ENCODE results near the gene VIL1. TPM values are rescaled to one million over a fixed set of nuclear protein-coding genes. Genes with fewer than 3 reads are reported as not detected.

Gene VIL1
- total and polyA plus RNA-seq, 2 of the 8 experiments (the other 6 are each of a cell fraction or from before 2014, with no cell fraction given), result 6.2 to 7.0 TPM

- Histone ChIP-seq H3K9ac (replicated peaks in 1 of 4; ENCODE audit: extremely low read depth in 1 of 4, low read depth in 3 of 4, low read length in 3 of 4) (peak overlapping the region in 3 of 4 experiments; percentile 36 to 85 (median 48); a peak in 6 of 7 replicates), H3K27ac (ENCODE audit: low read depth, low read length) (no peak overlapping the region; the same call in 1 of the 2 replicates), H3K79me2 (ENCODE audit: control insufficient read depth in 1 of 2, insufficient read depth in 2 of 2, low read length in 2 of 2) (no peaks in the 10 kb centered on the region), H3K56ac (replicated peaks; ENCODE audit: insufficient read length, low read depth, low read length) (peak overlapping the region; percentile 92), H3K4ac (replicated peaks; ENCODE audit: insufficient read length, low read depth, low read length) (peak overlapping the region; percentile 96), H3K36me3 (ENCODE audit: control insufficient read depth in 2 of 4, insufficient read depth in 4 of 4, low read length in 3 of 4) (no peaks in the 10 kb centered on the region), H2BK5ac (ENCODE audit: low read depth, low read length) (peak overlapping the region; percentile 81; the same call in 1 of the 2 replicates), H2BK20ac (ENCODE audit: low read length) (no peak overlapping the region), H3K4me1 (replicated peaks in 1 of 4; ENCODE audit: control insufficient read depth in 3 of 4, insufficient read depth in 4 of 4, low read length in 3 of 4) (peaks cover 0 to 5% (median 3%) of the 10 kb centered on the region in 4 experiments; a peak in 5 of 7 replicates), H4K20me1 (replicated peaks in 1 of 2; ENCODE audit: control insufficient read depth in 1 of 2, insufficient read depth in 2 of 2, low read length in 2 of 2) (no peaks in the 10 kb centered on the region), H4K5ac (ENCODE audit: insufficient read length, low read depth, low read length) (peak overlapping the region; percentile 96), H3K14ac (ENCODE audit: insufficient read length) (no peak overlapping the region), H3K18ac (ENCODE audit: extremely low read depth, low read length) (peak overlapping the region; percentile 97; the same call in 1 of the 2 replicates), H2BK12ac (ENCODE audit: low read depth, low read length) (no peak overlapping the region), H3K4me2 (ENCODE audit: insufficient read depth in 1 of 2, low read depth in 2 of 2, low read length in 2 of 2) (peak overlapping the region; percentile 79 to 94), H2AK5ac (ENCODE audit: low read depth, low read length) (no peak overlapping the region), H2BK15ac (ENCODE audit: low read length) (no peak overlapping the region), H4K91ac (replicated peaks; ENCODE audit: insufficient read length, low read length) (peak overlapping the region; percentile 99), H4K8ac (ENCODE audit: extremely low read depth, insufficient read depth, low read length) (peak overlapping the region; percentile 93), H2AFZ (ENCODE audit: low read length) (peak overlapping the region; percentile 93), H3K27me3 (replicated peaks in 1 of 4; ENCODE audit: control insufficient read depth in 3 of 4, extremely low read depth in 1 of 4, insufficient read depth in 3 of 4, low read length in 3 of 4) (peaks cover 0 to 17% (median 11%) of the 10 kb centered on the region in 4 experiments; a peak in 5 of 7 replicates), H3K4me3 (ENCODE audit: extremely low read depth in 1 of 4, insufficient read depth in 2 of 4, low read depth in 3 of 4, low read length in 4 of 4) (peak overlapping the region; percentile 41 to 76 (median 58)), H2BK120ac (replicated peaks; ENCODE audit: low read depth, low read length) (no peak overlapping the region), H3K23me2 (ENCODE audit: low read depth, low read length) (peaks cover 5% of the 10 kb centered on the region; the same call in 1 of the 2 replicates), H3K79me1 (ENCODE audit: low read depth, low read length) (no peaks in the 10 kb centered on the region), H3K23ac (ENCODE audit: insufficient read length) (no peak overlapping the region), H3K9me3 (ENCODE audit: insufficient read depth in 2 of 2, low read depth in 1 of 2, low read length in 1 of 2) (no peaks in the 10 kb centered on the region)
- DNase-seq (ENCODE audit: low read depth in 1 of 2, low spot score in 2 of 2) (peak in 1 of 2 experiments; percentile 94), FAIRE-seq (peak; percentile 48)
- ChIA-PET POLR2A (ENCODE audit: partially characterized antibody) (interaction anchor here (0.9 to 1.8 kb wide), 8 partner anchors 9 to 58 kb away, joined by 3 to 6 read pairs (median 4); no protein-coding TSS in a partner anchor), CTCF (ENCODE audit: partially characterized antibody) (interaction anchor here (0.8 to 3.1 kb wide), 12 partner anchors 9 to 117 kb away, joined by 3 to 13 read pairs (median 4); partner anchors contain the start of genes AAMP, CATIP, PNKD and TMBIM1)
- 5% methylated on average over 34 of the region's 38 CpGs; no CpG with 5 or more reads in 1 of the 2 experiments for WGBS, 2 experiments (ENCODE audit: extremely low coverage in 1 of 2, insufficient coverage in 1 of 2, insufficient read length in 1 of 2, insufficient replicate concordance in 2 of 2, low coverage in 1 of 2, low lambda C conversion rate in 2 of 2, missing lambda C conversion rate in 1 of 2)
- peak; percentile 73 for TF ChIP-seq KDM4A (IDR thresholded peaks at IDR 0.05; ENCODE audit: low read depth, low read length, severe bottlenecking)
- TF ChIP-seq TBP (IDR thresholded peaks at IDR 0.05; ENCODE audit: low read depth, low read length), result 0 out of 2 replicates have a peak, but pooled peaks have one; percentile 14
- no peak for TF ChIP-seq CHD1 (IDR thresholded peaks at IDR 0.05; ENCODE audit: low read depth, low read length)
- peak; percentile 43; the same call in 1 of the 2 replicates for TF ChIP-seq EGR1 (IDR thresholded peaks at IDR 0.05; ENCODE audit: borderline replicate concordance, low read depth, low read length)
- TF ChIP-seq TCF12 (IDR thresholded peaks at IDR 0.05; ENCODE audit: low read depth, low read length), result no peak
- peak; percentile 70; the same call in 1 of the 2 replicates for TF ChIP-seq TAF1 (IDR thresholded peaks at IDR 0.05; ENCODE audit: low read depth, low read length)
- peak; percentile 38 for TF ChIP-seq ASH2L (IDR thresholded peaks at IDR 0.05; ENCODE audit: low read length)
- TF ChIP-seq CTCF (IDR thresholded peaks at IDR 0.05; ENCODE audit: control extremely low read depth in 1 of 3, insufficient read depth in 1 of 3, low read depth in 1 of 3, low read length in 3 of 3), result no peak
- no peak for TF ChIP-seq KDM5A (IDR thresholded peaks at IDR 0.05; ENCODE audit: low read length)
Observed at GRCh38 chr2:218387369-218388194, 31.3 kb upstream of the VIL1 start.
